Nephron progenitor cell (in vitro differentiated cells): ENCODE results near the gene NES.

Experiments
- DNase-seq: peaks from one replicate; pipeline ENCODE4 v3.0.0; 2021
- H3K27ac Mint-ChIP-seq: 2 replicates; pipeline ENCODE4 v1.8.0; 2021; ENCODE audit warnings: mild to moderate bottlenecking, moderate library complexity, mixed read lengths
- H3K27me3 Mint-ChIP-seq: 2 replicates; pipeline ENCODE4 v1.8.0; 2021; ENCODE audit warnings: mild to moderate bottlenecking, low read depth, mixed read lengths; ENCODE audit not compliant: poor library complexity
- H3K36me3 Mint-ChIP-seq: 2 replicates; pipeline ENCODE4 v1.8.0; 2021; ENCODE audit warnings: low read depth, mixed read lengths
- H3K4me1 Mint-ChIP-seq: 2 replicates; pipeline ENCODE4 v1.8.0; 2021; ENCODE audit warnings: mixed read lengths
- H3K4me3 Mint-ChIP-seq: 2 replicates; pipeline ENCODE4 v1.8.0; 2021; ENCODE audit warnings: mild to moderate bottlenecking, moderate library complexity, mixed read lengths
- H3K9me3 Mint-ChIP-seq: 2 replicates; pipeline ENCODE4 v1.8.0; 2021; ENCODE audit warnings: mild to moderate bottlenecking, moderate library complexity, mixed read lengths
- CTCF ChIP-seq: fragments of 200-600 bp; sonication (generic); IDR thresholded peaks from 2 replicates; pipeline ENCODE4 v1.5.0; 2021; ENCODE audit warnings: antibody characterized with exemption

NES gene

GRCh38 chr1:156664767-156665411 is 12.3 kb downstream of the NES start:
- H3K4me1 Mint-ChIP-seq = peaks cover 98% of the 10 kb centered on the region
- no peak for DNase-seq
- H3K27ac Mint-ChIP-seq = peak overlapping the region; percentile 81
- peak overlapping the region; percentile 51 for H3K4me3 Mint-ChIP-seq
- H3K9me3 Mint-ChIP-seq = no peaks in the 10 kb centered on the region
- no peaks in the 10 kb centered on the region for H3K36me3 Mint-ChIP-seq
- no peak for TF ChIP-seq CTCF
- H3K27me3 Mint-ChIP-seq = peaks cover 5% of the 10 kb centered on the region

- Mint-ChIP-seq H3K4me1 (peaks cover 98% of the 10 kb centered on the region), H3K27me3 (peaks cover 11% of the 10 kb centered on the region), H3K27ac (peak overlapping the region; percentile 81), H3K4me3 (peak overlapping the region; percentile 48), H3K9me3 (no peaks in the 10 kb centered on the region), H3K36me3 (no peaks in the 10 kb centered on the region)
- peak; percentile 64 for DNase-seq
- no peak for TF ChIP-seq CTCF
These were observed 13.0 kb downstream of the NES start for GRCh38 chr1:156664046-156664766.

GRCh38 chr1:156663178-156663577 is 14.0 kb downstream of the NES start:
- H3K27ac Mint-ChIP-seq = peak overlapping the region; percentile 79
- no peak for DNase-seq
- H3K36me3 Mint-ChIP-seq = no peaks in the 10 kb centered on the region
- peak overlapping the region; percentile 45 for H3K4me3 Mint-ChIP-seq
- H3K4me1 Mint-ChIP-seq = peaks cover 88% of the 10 kb centered on the region
- H3K9me3 Mint-ChIP-seq = no peaks in the 10 kb centered on the region
- peaks cover 21% of the 10 kb centered on the region for H3K27me3 Mint-ChIP-seq
- no peak for TF ChIP-seq CTCF

- Mint-ChIP-seq H3K27ac (peak overlapping the region; percentile 62), H3K27me3 (peaks cover 25% of the 10 kb centered on the region), H3K36me3 (no peaks in the 10 kb centered on the region), H3K4me3 (peak overlapping the region; percentile 28), H3K9me3 (no peaks in the 10 kb centered on the region), H3K4me1 (peaks cover 84% of the 10 kb centered on the region)
- no peak for DNase-seq
- TF ChIP-seq CTCF = no peak
These were observed 14.5 kb downstream of the NES start for GRCh38 chr1:156662800-156663055.

GRCh38 chr1:156662005-156662799 is 15.0 kb downstream of the NES start:
- DNase-seq = no peak
- no peak for TF ChIP-seq CTCF
- Mint-ChIP-seq H3K9me3 (no peaks in the 10 kb centered on the region), H3K27ac (peak overlapping the region; percentile 57), H3K36me3 (no peaks in the 10 kb centered on the region), H3K4me1 (peaks cover 84% of the 10 kb centered on the region), H3K4me3 (peak overlapping the region; percentile 32), H3K27me3 (peaks cover 31% of the 10 kb centered on the region)
